Ishikawa (cell line): ENCODE measurements around the gene LANCL2.

Experiments used
- CEBPB ChIP-seq: IDR thresholded peaks from 2 replicates; pipeline ENCODE4 v1.6.1; 2012
- CREB1 ChIP-seq: IDR thresholded peaks from 2 replicates; pipeline ENCODE4 v1.6.1; 2012; ENCODE audit warnings: low read depth
- EGR1 ChIP-seq: IDR thresholded peaks from 2 replicates; pipeline ENCODE4 v1.6.1; 2012
- EP300 ChIP-seq: IDR thresholded peaks from 2 replicates; pipeline ENCODE4 v1.6.1; 2012; ENCODE audit warnings: borderline replicate concordance
- FOXM1 ChIP-seq: IDR thresholded peaks from 2 replicates; pipeline ENCODE4 v1.6.1; 2012; ENCODE audit warnings: low read depth, borderline replicate concordance
- MAX ChIP-seq: IDR thresholded peaks from 2 replicates; pipeline ENCODE4 v1.6.1; 2012
- NFIC ChIP-seq: IDR thresholded peaks from 2 replicates; pipeline ENCODE4 v1.6.1; 2012
- RAD21 ChIP-seq: IDR thresholded peaks from 2 replicates; pipeline ENCODE4 v1.6.1; 2012; ENCODE audit warnings: low read depth
- REST ChIP-seq: IDR thresholded peaks from 2 replicates; pipeline ENCODE4 v1.6.1; 2012; ENCODE audit warnings: low read depth, mild to moderate bottlenecking
- TAF1 ChIP-seq: IDR thresholded peaks from 2 replicates; pipeline ENCODE4 v1.6.1; 2012; ENCODE audit warnings: low read depth, mild to moderate bottlenecking
- TCF12 ChIP-seq: IDR thresholded peaks from 2 replicates; pipeline ENCODE4 v1.6.1; 2012; ENCODE audit warnings: low read depth
- TEAD4 ChIP-seq: IDR thresholded peaks from 2 replicates; pipeline ENCODE4 v1.6.1; 2012
- USF1 ChIP-seq: IDR thresholded peaks from 2 replicates; pipeline ENCODE4 v1.6.1; 2012
- YY1 ChIP-seq: IDR thresholded peaks from 2 replicates; pipeline ENCODE4 v1.6.1; 2012; ENCODE audit warnings: low read depth
- ZBTB7A ChIP-seq: IDR thresholded peaks from 2 replicates; pipeline ENCODE4 v1.6.1; 2012; ENCODE audit warnings: low read depth

LANCL2 gene

GRCh38 chr7:55438085-55438756 is 73.1 kb downstream of the LANCL2 start:
- TF ChIP-seq NFIC: no peak
- no peak for TF ChIP-seq CREB1
- no peak for TF ChIP-seq USF1
- TF ChIP-seq TEAD4: no peak
- no peak for TF ChIP-seq YY1
- TF ChIP-seq EP300: no peak
- TF ChIP-seq MAX: no peak
- no peak for TF ChIP-seq TCF12
- no peak for TF ChIP-seq RAD21

- TF ChIP-seq ZBTB7A: no peak
- TF ChIP-seq CEBPB: no peak
- TF ChIP-seq TCF12: no peak
- no peak for TF ChIP-seq FOXM1
- TF ChIP-seq CREB1: no peak
- no peak for TF ChIP-seq REST
- no peak for TF ChIP-seq EGR1
- no peak for TF ChIP-seq USF1
- TF ChIP-seq MAX: no peak
- TF ChIP-seq TAF1: no peak
- no peak for TF ChIP-seq RAD21
- no peak for TF ChIP-seq TEAD4
- TF ChIP-seq EP300: no peak
- no peak for TF ChIP-seq NFIC
- no peak for TF ChIP-seq YY1
Observed at GRCh38 chr7:55438757-55439525, 73.8 kb downstream of the LANCL2 start.

GRCh38 chr7:55439627-55440026 is 74.5 kb downstream of the LANCL2 start:
- no peak for TF ChIP-seq EGR1
- no peak for TF ChIP-seq NFIC
- TF ChIP-seq YY1: no peak
- no peak for TF ChIP-seq TCF12
- no peak for TF ChIP-seq CREB1
- TF ChIP-seq REST: no peak
- TF ChIP-seq MAX: no peak
- TF ChIP-seq TEAD4: no peak
- TF ChIP-seq RAD21: no peak
- no peak for TF ChIP-seq FOXM1

- TF ChIP-seq CEBPB (no peak), RAD21 (no peak), REST (no peak), YY1 (no peak), TEAD4 (no peak), USF1 (no peak), MAX (no peak), TCF12 (no peak), TAF1 (no peak), NFIC (no peak), EGR1 (no peak)
Observed at GRCh38 chr7:55440040-55440690, 75.0 kb downstream of the LANCL2 start.
